Endothelial cell of umbilical vein (primary cell): ENCODE data around the gene MUCL3. TPM values are rescaled to one million over a fixed set of nuclear protein-coding genes. Genes with fewer than 3 reads are reported as not detected.

ENCODE experiments used
- BruUV-seq: library from RNA; stranded (reverse); fragments of 400-500 nt; replicated peaks from 2 replicates; lab custom pipeline; 2021; lab: Mats Ljungman, UMichigan
- CTCF ChIA-PET: fragments of 300-600, 350-600 bp; sonication (Branson Sonifier 250); formaldehyde crosslinking; loops from one replicate; lab custom pipeline; 2021; ENCODE audit warnings: antibody characterized with exemption, inconsistent platforms; lab: Charles Lee
- POLR2A ChIA-PET: fragments of 300-600, 350-600 bp; sonication (Branson Sonifier 250); formaldehyde crosslinking; loops from one replicate; lab custom pipeline; 2021; ENCODE audit warnings: antibody characterized with exemption, inconsistent platforms; lab: Charles Lee
- DNase-seq: peaks from one replicate; pipeline ENCODE4 v3.0.0-alpha.2; 2011; ENCODE audit warnings: low read depth, low spot score
- FAIRE-seq: peaks from 2 replicates; lab custom pipeline; 2011; peaks lifted over from hg19 to GRCh38; lab: Jason Lieb, UNC
- H2AFZ ChIP-seq: 2 replicates; pipeline ENCODE4 v1.6.0; 2012; ENCODE audit warnings: low read depth, low read length, control low read depth, inconsistent platforms
- H3K27ac ChIP-seq: 2 replicates; pipeline ENCODE4 v1.5.1; 2011; ENCODE audit warnings: low read depth, mild to moderate bottlenecking, control low read depth, low read length, moderate library complexity; ENCODE audit not compliant: insufficient read depth
- H3K27me3 ChIP-seq, 2 experiments: 2 replicates each; pipeline versions ENCODE4 v1.6.0 to v1.6.1; 2011; ENCODE audit warnings: low read length in 2 of 2, mixed read lengths in 1 of 2; ENCODE audit not compliant: control insufficient read depth in 2 of 2, insufficient read depth in 2 of 2
- H3K36me3 ChIP-seq, 2 experiments: 2 replicates in 1 of 2; 3 replicates in 1 of 2; pipeline ENCODE4 v1.5.1; 2011; ENCODE audit warnings: low read length in 2 of 2, mild to moderate bottlenecking in 1 of 2, moderate library complexity in 1 of 2; ENCODE audit not compliant: control insufficient read depth in 2 of 2, insufficient read depth in 2 of 2; ENCODE audit errors: extremely low read depth in 1 of 2
- H3K4me1 ChIP-seq: 3 replicates; pipeline ENCODE4 v1.5.1; 2011; ENCODE audit warnings: mild to moderate bottlenecking, low read length; ENCODE audit not compliant: control insufficient read depth, insufficient read depth; ENCODE audit errors: extremely low read depth
- H3K4me2 ChIP-seq: 2 replicates; pipeline ENCODE4 v1.6.1; 2011; ENCODE audit warnings: low read length, control low read depth, mixed read lengths; ENCODE audit not compliant: insufficient read depth
- H3K4me3 ChIP-seq, 3 experiments: fragments of 200-600 bp in 1 of 3; sonication (generic), shearing (Covaris generic) in 1 of 3; replicated peaks in 1 of 3; 2 replicates each; pipeline ENCODE4 v1.5.1; 2011 to 2016; ENCODE audit warnings: control low read depth in 3 of 3, low read length in 3 of 3, mild to moderate bottlenecking in 2 of 3, inconsistent platforms in 1 of 3, low read depth in 1 of 3, moderate library complexity in 1 of 3; ENCODE audit not compliant: insufficient read depth in 1 of 3
- H3K79me2 ChIP-seq: 2 replicates; pipeline ENCODE4 v1.6.0; 2012; ENCODE audit warnings: low read length, inconsistent platforms; ENCODE audit not compliant: control insufficient read depth, insufficient read depth
- H3K9ac ChIP-seq: replicated peaks from 2 replicates; pipeline ENCODE3; 2011; ENCODE audit warnings: low read length, control low read depth; ENCODE audit not compliant: insufficient read depth; ENCODE audit errors: extremely low read depth
- H3K9me1 ChIP-seq: replicated peaks from 3 replicates; pipeline ENCODE4 v1.6.0; 2011; ENCODE audit warnings: mild to moderate bottlenecking, low read length; ENCODE audit not compliant: control insufficient read depth, insufficient read depth; ENCODE audit errors: extremely low read depth
- H3K9me3 ChIP-seq: replicated peaks from 2 replicates; pipeline ENCODE4 v1.5.1; 2012; ENCODE audit warnings: low read length, inconsistent platforms; ENCODE audit not compliant: control insufficient read depth, insufficient read depth
- H4K20me1 ChIP-seq: replicated peaks from 2 replicates; pipeline ENCODE3; 2011; ENCODE audit warnings: mild to moderate bottlenecking, low read length; ENCODE audit not compliant: control insufficient read depth, insufficient read depth; ENCODE audit errors: extremely low read depth
- EZH2 ChIP-seq: IDR thresholded peaks from 2 replicates; pipeline ENCODE4 v1.6.1; 2012; ENCODE audit warnings: borderline replicate concordance, low read depth, mild to moderate bottlenecking, moderate library complexity, low read length, inconsistent platforms; ENCODE audit not compliant: severe bottlenecking
- FOS ChIP-seq: IDR thresholded peaks from 2 replicates; pipeline ENCODE4 v1.6.1; 2011; ENCODE audit warnings: mild to moderate bottlenecking, low read length, moderate library complexity, borderline replicate concordance; ENCODE audit not compliant: insufficient read depth
- GATA2 ChIP-seq: IDR thresholded peaks from 2 replicates; pipeline ENCODE4 v1.7.0; 2011; ENCODE audit warnings: low read depth, mild to moderate bottlenecking, moderate library complexity, mixed read lengths, low read length; ENCODE audit not compliant: insufficient read length, insufficient read depth
- JUN ChIP-seq: IDR thresholded peaks from 2 replicates; pipeline ENCODE4 v1.6.1; 2011; ENCODE audit warnings: borderline replicate concordance, low read depth; ENCODE audit not compliant: insufficient read length, insufficient read depth
- MYC ChIP-seq: IDR thresholded peaks from one replicate; pipeline ENCODE4 v1.6.1; 2011; ENCODE audit warnings: mild to moderate bottlenecking, low read depth, low read length
- POLR2A ChIP-seq: IDR thresholded peaks from 2 replicates; pipeline ENCODE4 v1.6.1; 2012; ENCODE audit warnings: low read depth, mild to moderate bottlenecking, control low read depth, low read length
- POLR2AphosphoS5 ChIP-seq: IDR thresholded peaks from 2 replicates; pipeline ENCODE4 v1.6.1; 2012; ENCODE audit warnings: low read depth, mild to moderate bottlenecking, control low read depth, low read length, moderate library complexity; ENCODE audit not compliant: insufficient read depth
- dilution Hi-C: fragments of 300-500 bp; cut with MboI; formaldehyde crosslinking; loops from one replicate; pipeline ENCODE4 v1.15.0; 2019; ENCODE audit warnings: low sequenced_read_pairs; ENCODE audit not compliant: extremely low pct_ligation_motif_present
- intact Hi-C: fragments of 100-400 bp; cut with micrococcal nuclease; formaldehyde crosslinking; loops from one replicate; pipeline ENCODE4 v1.10.0; 2022
- polyA plus RNA-seq, 4 experiments: library from polyadenylated mRNA; depleted of rRNA in 3 of 4; stranded (reverse) in 3 of 4; unstranded in 1 of 4; fragments of >200 nt; gene quantifications; 2 replicates each; pipeline versions ENCODE4 v1.2.1 to v1.2.3, GENCODE V29; 2011 to 2012; ENCODE audit warnings: missing spikeins in 1 of 4
- total RNA-seq: library from RNA; stranded (reverse); gene quantifications from 2 replicates; pipeline ENCODE4 v1.2.3, GENCODE V29; 2021
- TF ChIP-seq, protein P1 (sequence below): IDR thresholded peaks from 2 replicates; pipeline ENCODE4 v1.6.1; 2011; ENCODE audit not compliant: insufficient read depth, insufficient read length
- TF ChIP-seq, protein P2 (sequence below), 2 donors: IDR thresholded peaks; 1 replicate in 1 of 2; 2 replicates in 1 of 2; pipeline ENCODE4 v1.5.1; 2011; ENCODE audit warnings: low read length in 2 of 2, mild to moderate bottlenecking in 2 of 2, moderate library complexity in 2 of 2, control low read depth in 1 of 2, inconsistent platforms in 1 of 2, low read depth in 1 of 2; ENCODE audit not compliant: insufficient read depth in 1 of 2; ENCODE audit errors: extremely low read depth in 1 of 2

MUCL3 gene
- total and polyA plus RNA-seq, 2 donors (not counting 3 experiments of a cell fraction or from before 2014, with no cell fraction given): not detected

DNA sequence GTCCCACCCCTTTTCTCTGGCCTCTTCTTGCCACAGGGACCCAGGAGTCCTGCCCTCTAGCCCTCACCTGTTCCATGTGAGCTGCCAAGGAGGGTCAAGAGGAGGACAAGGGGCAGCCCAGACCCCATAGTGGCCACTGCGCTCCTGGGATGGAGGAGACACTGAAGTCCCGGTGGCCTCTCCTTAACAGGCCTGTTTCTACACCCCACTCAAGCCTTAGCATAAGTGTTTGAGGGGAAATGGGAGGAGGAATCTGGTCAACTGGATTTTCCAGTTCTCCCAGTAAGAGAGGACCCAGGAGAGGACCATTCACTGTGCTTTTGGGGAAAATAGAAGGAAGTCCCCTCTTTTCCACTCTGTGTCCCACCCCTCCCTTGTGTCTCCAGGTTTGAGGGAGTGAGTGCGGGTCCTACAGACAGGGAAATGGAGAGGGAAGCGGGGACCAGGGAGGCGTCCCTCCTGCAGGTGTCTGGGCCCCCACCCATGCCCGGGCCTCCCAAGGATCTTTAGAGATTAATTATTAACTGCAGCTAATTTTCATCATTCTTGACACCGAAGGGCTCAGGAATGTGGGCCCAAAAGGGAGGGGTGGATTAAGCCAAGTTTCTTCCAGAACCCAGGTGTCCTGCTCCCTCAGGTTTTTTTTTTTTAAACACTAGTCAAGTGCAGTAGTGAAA lies 8.7 kb upstream of the MUCL3 start, which contains the start of gene SFTA2:
Gene SFTA2, minus strand, starts transcription at position 202 of the 677 bp plus-strand sequence. Its CDS starts 74 bp downstream, at position 128.
- dilution Hi-C loops (no loop called here), intact Hi-C loops (no loop called here)
- Histone ChIP-seq H3K9me3 (no peaks in the 10 kb centered on the region), H3K27me3 (peaks cover 0 to 2% of the 10 kb centered on the region in 2 experiments), H3K36me3 (no peaks in the 10 kb centered on the region), H4K20me1 (no peaks in the 10 kb centered on the region), H3K4me3 (no peak within 1 kb of the TSS), H3K9ac (no peak within 1 kb of the TSS), H3K79me2 (no peaks in the 10 kb centered on the region), H3K4me2 (no peak within 1 kb of the TSS), H3K4me1 (no peaks in the 10 kb centered on the region), H3K9me1 (no peaks in the 10 kb centered on the region), H2AFZ (no peak within 1 kb of the TSS), H3K27ac (no peak within 1 kb of the TSS)
- TF ChIP-seq, protein P1, sequence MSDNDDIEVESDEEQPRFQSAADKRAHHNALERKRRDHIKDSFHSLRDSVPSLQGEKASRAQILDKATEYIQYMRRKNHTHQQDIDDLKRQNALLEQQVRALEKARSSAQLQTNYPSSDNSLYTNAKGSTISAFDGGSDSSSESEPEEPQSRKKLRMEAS: no peak
- TF ChIP-seq POLR2A (no peak), MYC (no peak), EZH2 (no peak), POLR2AphosphoS5 (no peak), FOS (no peak), GATA2 (no peak), JUN (no peak)
- TF ChIP-seq, protein P2, sequence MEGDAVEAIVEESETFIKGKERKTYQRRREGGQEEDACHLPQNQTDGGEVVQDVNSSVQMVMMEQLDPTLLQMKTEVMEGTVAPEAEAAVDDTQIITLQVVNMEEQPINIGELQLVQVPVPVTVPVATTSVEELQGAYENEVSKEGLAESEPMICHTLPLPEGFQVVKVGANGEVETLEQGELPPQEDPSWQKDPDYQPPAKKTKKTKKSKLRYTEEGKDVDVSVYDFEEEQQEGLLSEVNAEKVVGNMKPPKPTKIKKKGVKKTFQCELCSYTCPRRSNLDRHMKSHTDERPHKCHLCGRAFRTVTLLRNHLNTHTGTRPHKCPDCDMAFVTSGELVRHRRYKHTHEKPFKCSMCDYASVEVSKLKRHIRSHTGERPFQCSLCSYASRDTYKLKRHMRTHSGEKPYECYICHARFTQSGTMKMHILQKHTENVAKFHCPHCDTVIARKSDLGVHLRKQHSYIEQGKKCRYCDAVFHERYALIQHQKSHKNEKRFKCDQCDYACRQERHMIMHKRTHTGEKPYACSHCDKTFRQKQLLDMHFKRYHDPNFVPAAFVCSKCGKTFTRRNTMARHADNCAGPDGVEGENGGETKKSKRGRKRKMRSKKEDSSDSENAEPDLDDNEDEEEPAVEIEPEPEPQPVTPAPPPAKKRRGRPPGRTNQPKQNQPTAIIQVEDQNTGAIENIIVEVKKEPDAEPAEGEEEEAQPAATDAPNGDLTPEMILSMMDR (IDR thresholded peaks at IDR 0.05; ENCODE audit: extremely low read depth in 1 of 2, insufficient read depth in 1 of 2, low read depth in 1 of 2, low read length in 2 of 2): no peak
- POLR2A ChIA-PET: no interaction called here
- CTCF ChIA-PET: interaction anchor here (1.0 to 1.7 kb wide), 5 partner anchors 8 to 155 kb away, joined by 3 to 5 read pairs (median 4); partner anchors contain the start of gene MUCL3
- no peak for DNase-seq
- BruUV-seq: no TSS peak
- no peak for FAIRE-seq
